HS-5 (cell line): ENCODE measurements around the gene IL12B.
"Not testable (repeated sequence)": the region's sequence is repeated elsewhere in the genome, so short reads cannot be mapped to it uniquely, and the experiment has no call there.

Source experiments
- DNase-seq: peaks from one replicate; pipeline ENCODE4 v3.0.0-alpha.2; 2012; ENCODE audit warnings: low read depth

IL12B gene

DNA sequence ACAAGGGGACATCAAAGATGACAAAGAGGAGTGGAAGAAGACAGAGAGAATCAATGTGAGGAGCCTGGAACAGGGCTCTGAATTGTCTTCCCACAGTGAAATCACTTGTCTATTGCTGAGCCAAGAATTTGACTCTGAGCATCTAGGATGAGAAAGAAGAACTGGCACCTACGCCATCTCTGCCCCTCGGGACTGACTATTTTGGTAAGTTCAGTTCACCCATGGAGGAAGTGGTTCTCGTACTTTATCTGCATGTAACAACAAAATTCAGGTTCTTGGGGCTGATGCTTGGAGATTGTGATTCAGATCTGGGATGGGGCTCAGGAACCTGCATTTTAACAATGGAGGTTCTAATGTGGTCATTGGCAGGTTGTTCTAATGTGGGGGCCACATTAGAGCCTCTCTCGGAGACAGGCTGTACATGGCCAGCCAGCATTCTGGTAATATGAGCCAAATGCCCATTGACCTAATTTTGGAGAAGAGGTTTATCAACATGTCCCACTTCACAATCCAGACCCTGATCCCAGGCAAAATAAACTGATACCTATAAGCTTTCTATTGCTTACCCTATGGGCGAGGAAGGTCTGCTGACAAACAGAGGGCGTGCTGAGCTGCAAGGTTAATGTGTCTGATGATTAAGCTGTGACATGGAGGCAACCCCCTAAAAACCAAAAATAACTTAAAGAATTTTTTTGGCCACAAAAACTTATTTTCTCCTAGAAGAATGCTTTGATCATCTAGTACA is 2.7 kb upstream of the IL12B start:
- no peak for DNase-seq

DNA sequence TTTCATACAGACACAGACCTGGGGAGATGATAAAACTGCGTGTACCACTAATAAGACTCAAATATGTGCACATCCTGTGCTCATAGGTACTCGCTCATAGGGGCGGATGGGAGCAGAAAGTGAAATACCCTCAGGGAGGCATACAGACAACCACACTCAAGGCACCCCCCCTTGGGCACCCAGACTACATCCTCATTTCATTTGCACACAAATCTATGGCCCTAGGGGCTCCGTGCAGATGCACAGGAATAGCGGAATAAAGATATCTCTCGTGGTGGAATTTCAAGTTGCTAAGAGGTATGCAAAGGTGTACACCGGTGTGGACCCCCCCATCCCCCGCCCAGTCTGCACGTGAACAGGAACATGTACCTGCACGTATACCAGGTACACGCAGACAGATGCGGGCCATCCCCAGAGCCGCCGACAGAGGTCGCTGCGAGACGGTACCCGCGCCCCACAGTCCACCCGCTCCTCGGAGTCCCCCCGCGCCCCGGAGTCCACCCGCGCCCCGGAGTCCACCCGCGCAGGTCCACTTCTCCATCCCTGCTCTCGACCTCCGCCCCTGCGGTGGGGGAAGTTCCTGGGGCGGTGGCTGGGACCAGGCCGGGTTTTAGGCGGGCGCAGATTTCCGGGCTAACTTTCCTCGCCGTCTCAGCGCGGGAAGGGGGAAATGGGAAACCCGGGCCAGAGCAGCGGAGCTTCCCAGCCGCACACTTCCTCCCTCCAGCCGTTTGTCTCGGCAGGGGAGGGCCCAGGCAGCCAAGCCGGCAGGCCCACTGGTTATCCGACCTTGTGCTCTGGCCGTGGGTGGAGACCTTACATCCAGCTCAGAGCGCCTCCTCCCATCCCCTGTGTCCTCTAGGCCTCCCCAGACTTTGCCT is 1.0 kb upstream of the IL12B start:
- DNase-seq: no peak

DNA sequence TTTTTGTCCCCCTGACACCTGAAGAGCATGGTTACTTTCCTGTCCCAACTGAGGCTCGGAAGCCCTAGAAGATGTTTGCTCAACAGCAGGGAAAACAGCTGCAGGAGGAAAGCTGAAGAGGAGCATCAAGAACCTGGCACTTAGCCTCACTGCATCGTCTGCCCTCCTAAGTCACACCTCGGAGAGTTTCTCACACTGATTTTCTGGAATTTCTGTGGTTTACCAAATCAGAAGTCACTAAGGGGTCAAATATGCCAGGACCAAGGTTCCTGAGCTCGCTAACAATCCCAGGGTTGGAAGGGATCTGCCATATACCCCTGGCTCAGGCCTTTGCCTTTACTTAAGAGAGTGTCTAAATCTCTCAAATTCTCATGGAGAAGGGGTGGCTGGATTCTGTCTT is 5.3 kb downstream of the IL12B start:
- no peak for DNase-seq

DNA sequence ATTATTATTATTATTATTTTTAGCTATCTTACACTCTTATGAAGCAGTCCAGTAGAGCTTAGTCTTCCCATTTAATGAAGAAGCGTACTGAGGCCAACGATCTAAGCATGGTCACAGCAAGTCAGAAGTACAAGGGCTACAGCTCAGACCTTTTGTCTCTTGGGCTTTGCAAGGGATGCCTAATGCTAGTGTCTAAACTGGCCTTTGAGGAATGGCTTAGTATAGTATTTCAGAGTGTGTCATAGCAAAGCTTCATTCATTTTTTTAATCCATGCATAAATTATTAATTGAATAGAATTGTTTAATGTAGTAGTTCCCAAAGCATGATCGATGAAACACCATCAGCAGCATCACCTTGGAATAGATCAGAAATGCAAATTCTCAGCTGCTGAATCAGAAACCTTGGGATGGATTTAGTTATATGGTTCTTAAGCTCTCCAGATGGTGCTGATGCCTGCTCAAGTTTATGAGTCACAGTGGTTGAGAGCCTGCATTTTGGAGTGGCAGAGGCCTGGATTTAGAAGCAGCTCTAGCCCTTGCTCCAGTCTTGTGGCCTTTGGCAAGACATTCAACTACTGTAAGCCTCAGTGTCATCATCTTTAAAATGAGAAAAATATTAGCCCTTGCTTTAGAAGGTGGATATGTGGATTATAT is 6.1 kb downstream of the IL12B start:
- peak; percentile 85 for DNase-seq

DNA sequence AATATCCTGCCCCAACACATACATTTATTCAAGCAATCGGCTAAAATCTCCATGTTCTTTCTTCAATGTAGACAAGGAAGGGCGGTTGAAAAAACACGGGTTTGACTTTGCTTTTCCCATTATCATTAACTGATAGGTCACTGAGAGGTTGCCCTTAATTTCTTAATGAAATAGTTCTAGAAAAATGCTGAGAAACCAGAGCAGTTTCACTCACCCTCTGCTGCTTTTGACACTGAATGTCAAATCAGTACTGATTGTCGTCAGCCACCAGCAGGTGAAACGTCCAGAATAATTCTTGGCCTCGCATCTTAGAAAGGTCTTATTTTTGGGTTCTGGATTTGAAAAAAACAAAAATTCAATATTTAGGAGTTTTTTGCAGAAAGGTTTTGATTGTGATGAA is 8.1 kb downstream of the IL12B start:
- no peak for DNase-seq

DNA sequence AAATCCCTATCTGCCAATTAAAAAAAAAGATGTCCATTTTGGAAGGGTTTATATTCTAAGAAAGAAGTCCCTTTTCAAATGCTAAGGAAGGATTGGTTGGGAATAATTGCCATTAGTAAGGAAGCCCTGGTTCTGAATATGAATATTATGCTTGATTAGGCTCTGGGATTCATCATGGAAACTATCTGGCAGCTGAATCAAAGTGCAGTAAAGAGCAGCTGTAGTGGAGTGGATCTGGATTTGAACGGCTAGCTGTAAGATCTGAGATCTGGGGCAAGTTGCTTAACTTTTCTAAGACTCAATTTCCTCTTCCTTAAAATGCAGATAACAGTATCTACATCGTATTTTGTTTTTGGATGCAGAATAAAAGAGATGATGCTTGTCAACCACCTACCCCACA is 10.5 kb downstream of the IL12B start:
- DNase-seq: no peak

DNA sequence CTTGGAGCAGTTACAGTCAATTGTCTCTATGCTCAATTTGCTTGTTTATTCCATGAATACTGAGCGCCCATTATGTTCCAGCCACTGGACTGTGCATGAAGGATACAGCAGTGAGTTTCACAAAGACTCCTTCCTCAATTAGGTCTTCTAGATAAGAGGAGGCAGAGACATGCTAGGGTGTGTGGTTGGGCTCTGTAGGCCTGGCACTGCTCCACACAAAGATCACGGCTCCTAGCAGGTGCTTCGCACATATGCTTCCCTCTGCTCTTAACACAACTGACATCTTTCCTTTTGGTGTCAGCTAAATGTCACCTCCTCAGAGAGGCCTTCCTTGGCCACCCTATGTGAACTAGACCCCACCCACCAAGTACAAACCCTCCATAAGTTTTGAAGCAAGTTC is 10.9 kb downstream of the IL12B start:
- no peak for DNase-seq

DNA sequence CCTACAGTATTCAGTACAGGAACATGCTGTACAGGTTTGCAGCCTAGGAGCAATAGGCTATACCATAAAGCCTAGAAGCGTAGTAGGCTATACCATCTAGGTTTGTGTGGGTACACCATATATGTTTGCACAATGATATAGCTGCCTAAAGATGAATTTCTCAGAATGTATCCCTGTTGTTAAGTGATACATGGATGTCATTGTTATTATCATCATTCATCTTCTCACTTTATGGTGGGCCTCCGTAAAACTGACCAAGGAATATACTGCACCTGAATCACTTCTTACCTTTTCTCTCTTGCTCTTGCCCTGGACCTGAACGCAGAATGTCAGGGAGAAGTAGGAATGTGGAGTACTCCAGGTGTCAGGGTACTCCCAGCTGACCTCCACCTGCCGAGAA is 11.8 kb downstream of the IL12B start:
- no peak for DNase-seq

DNA sequence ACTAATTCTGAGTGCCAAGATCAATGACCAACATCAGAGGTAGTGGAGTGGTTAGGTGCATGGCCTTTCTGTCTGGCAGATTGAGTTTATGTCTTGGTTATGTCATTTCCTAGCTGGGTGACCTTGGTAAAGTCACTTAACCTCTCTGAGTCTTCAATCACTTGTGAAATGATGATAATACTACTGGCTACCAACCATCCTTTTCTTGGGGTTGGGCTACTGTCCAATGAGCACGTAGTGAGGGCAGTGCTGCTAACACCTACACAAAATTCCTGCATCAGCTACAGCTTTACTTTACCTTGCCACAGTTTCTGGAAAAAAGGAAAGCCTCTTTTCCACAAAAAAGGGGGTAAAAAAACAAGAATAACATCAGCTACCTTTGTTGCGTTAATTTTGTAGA is 12.4 kb downstream of the IL12B start:
- DNase-seq: no peak

DNA sequence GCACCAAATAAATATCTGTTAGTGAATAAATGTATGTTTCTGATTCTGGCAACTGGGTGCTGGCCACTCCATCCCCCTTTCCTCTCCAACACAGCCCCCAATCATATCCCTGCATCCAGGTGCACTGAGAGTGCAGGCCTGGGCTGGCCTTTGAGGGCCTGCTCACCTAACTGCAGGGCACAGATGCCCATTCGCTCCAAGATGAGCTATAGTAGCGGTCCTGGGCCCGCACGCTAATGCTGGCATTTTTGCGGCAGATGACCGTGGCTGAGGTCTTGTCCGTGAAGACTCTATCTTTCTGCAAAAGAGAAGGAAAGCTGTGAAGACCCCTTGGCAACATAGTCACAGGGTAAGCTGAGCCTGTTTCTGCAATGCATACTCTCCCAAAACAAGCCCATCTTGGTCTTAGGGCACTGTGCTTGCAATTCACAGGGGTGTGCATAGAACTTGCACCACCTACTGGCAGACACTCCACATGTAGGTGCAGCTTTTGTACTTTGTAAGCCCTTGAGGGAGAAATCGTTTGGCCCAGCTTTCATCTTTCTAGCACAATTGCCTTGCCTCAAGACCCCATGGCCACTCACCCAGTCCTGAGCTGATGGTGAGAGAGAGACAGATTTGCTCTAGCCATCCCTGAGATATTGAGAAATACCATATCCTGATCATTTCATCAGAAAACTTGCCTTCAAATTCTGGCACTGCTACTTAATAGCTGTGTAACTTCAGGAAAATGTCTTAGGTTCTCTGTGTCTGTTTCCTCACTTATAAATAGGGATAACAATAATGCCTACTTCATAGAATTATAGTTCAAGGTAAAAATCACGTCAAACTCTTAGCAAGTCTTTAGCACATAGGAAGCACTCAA is 13.5 kb downstream of the IL12B start:
- DNase-seq: no peak

DNA sequence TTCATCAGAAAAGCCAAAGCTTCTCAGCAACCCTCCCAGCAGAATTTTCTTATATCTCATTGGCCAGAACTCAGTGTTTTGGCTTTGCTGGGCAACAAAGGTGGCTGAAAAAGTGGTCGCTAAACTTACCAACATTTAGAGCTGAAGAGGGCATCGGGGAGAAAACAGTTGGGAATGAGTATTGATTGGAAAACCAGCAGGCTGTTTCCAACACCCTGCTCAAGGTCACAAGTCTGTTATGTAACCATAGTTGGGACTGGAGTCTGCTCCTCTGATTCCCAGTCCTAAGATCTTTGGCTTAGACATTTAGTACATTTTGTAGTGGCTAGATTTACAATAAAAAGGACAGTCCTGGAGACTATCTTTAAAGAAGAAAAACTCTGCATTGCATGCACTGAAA is 17.1 kb downstream of the IL12B start:
- DNase-seq: no peak

DNA sequence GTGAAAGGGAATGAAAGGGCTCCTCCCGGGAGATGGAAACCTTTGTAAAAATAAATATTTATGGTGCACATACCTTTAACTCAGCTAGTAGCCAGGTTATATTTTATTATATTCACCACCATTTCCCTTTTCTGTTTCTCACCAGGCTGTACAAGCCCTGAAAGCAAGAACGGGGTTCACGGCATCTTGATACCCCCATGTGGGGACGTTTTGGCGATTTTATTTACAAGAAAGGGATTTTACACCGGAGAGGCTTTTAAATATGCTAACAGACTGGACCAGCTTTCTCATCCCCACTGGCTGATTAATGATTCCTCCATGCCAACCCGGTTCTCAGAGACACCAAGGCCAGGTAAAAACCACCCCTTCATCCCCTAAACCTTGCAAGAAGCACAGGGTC is 19.2 kb downstream of the IL12B start:
- DNase-seq: no peak

DNA sequence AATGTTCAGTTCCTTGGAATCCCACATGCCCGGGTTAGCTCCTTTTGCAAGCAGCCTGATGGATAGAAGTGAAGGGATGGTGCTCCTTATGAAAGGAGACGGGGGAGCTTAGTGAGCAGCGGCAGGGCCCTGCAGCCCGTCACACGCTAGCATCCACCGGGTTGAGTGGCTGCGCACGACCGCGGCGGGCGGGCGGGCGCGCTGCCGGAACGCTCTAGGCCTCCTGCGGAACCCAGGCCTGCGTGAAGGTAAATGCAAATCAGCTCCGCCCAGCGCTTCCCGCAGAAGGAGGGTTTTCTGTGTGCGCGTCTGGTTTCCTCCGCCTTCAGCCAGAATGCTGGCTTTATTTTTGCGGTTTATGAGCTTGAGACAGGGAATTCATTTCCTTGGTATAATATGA is 19.8 kb downstream of the IL12B start:
- DNase-seq: no peak

DNA sequence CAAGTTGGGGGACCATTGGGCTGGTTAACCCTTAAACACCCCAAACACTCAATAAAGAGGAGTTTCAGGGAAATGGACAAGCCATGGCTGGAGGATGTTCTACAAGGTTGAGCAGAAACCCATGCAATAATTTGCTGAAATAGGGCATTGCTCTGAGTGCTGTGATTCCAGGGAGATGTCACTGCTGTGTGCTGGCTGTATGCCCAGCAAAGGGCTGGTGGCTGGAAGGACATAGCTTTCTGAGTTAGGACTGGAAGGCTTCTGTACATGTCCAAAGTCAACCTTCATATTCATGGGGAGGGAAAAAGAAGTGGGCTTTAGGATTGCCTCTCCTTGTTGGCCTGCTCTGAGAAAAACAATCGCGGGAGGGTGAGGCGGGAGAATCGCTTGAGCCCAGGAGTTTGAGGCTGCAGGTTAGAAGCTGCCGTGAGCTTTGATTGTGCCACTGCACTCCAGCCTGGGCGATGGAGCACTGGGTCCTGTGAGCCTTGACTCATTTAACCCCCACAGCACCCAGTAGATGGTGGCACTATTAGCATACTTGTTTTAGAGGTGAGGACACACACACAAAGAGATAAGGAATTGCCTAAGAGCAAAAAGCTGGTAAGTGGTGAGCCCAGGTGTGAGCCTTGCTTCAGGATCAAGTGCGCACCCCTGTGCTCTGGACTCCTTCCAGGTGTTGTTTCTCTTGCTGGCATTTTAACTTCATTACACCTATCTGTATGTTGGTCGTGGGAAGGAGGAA is 20.4 kb downstream of the IL12B start:
- no peak for DNase-seq

DNA sequence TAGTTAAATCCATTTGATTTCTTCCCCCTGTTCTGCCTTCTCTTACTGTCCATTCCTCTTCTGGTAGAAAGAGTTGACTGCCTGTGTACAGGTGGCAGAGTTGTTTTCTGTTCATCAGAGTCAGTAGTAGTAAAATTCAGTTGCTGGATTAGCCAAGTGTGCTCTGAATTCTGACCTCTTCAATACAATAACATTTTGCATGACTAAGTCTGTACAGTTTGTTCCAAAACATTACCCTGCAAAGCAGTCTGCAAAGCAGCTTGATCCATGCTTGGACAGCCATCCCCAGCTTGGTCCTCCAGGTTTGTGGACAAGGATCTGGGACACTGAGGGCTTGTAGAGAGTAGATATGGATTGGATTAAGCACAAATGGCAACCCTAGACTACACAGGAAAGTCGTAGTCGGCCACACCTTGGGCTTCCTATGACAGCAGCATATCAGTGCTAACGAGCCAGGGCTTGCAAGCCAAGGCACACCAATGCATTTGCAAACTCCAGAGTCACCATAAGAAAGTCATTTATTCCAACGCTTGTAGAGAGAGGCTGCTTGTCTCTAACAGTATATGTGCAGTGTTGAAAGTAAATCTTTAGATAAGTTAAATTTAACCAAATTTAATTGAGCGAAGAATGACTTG is 25.2 kb downstream of the IL12B start:
- no peak for DNase-seq

DNA sequence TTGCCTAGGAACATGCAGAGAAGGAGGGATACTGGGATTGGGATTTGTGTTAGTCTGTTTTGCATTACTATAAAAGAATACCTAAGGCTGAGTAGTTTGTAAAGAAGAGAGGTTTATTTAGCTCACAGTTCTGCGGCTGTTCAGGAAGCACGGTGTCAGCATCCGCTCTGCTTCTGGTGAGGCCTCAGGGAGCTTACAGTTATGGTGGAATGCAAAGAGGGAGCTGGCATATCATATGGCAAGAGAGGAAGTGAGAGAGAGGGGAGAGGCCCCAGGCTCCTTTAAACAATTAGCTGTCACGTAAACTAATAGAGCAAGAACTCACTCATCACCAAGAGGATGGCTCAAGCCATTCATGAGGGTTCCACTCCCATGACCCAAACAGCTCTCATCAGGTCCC is 27.0 kb downstream of the IL12B start:
- DNase-seq: no peak

DNA sequence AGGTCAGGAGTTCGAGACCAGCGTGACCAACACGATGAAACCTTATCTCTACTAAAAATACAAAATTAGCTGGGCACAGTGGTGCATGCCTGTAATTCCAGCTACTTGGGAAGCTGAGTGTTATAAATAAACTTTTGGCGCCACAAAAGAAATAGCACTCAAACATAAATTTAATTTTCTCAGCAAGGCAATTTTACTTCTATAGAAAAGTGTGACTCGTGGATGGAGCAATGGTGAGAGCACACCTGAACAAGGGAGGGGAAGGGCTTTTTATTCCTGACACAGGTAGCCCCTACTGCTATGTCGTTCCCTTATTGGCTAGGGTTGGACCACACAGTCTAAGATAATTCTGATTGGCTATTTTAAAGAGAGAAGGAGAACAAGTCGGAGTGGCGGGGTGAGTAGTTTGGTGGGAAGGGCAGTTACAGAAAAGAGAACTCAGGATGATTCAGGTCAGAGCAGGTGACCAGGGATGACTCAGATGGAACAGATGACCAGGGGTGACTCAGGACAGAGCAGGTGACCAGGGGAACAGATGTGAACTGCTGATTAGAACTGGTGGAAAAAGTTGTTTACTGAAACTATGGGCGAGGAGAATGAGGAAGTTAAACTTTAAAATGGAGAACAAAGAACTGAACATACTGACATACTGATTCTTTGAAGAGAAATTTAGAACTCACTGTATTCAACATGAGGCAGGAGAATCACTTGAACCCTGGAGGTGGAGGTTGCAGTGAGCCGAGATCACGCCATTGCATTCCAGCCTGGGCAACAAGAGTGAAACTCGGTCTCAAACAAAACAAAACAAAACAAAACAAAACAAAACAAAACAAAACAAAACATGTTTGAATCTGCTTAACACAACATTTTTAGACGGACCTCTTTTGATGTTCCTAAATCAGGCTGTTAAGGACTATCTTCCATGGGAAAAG is 28.1 kb downstream of the IL12B start:
- not testable (repeated sequence) for DNase-seq

DNA sequence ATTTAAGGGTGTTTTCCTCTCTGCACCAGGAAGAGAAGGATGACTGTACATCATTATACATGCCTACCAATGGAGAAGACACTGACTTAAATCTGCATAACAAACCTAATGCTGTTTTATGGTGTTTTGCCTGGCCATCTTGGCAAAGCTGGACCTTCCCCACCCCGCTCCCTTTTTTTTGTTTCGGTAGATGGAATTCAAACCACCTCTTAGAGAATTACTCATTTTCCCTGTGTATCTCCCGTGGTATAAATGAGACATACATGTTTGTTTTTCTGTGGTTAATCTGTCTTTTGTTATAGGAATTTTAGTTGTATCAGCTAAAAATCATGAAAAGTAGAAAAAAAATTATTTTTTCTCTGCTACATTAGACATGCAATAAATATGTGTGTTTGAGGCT is 28.8 kb downstream of the IL12B start:
- no peak for DNase-seq

DNA sequence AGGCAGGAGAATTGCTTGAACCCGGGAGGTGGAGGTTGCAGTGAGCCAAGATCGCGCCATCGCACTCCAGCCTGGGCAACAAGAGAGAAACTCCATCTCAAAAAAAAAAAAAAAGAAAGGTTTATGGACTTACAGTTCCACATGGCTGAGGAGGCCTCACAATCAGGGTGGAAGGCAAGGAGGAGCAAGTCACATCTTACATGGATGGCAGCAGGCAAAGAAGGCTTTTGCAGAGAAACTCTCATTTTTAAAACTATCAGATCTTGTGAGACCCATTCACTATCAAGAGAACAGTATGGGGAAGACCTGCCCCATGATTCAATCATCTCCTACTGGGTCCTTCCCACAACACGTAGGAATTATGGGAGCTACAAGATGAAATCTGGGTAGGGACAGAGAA is 33.0 kb downstream of the IL12B start:
- not testable (repeated sequence) for DNase-seq

DNA sequence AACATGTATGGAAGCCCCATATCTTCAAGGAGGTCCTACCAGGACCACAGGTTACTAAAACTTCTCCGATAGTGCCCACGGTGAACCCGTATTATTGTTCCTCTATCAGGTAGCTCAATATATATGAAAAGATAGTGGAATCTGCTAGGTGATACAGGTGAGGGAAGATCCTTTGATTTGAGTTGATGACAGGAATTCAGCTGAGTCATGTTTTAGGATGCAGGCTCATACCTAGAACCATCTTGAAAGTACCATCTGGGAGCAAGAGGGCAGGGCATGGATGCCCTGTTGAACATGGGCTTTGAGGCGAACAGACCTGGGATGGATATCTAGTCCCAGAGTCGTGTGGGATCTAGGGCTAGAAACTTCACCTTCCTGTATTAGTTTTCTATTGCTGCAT is 35.4 kb downstream of the IL12B start:
- no peak for DNase-seq
